Measurements from ENCODE around the gene SPAST. TPM values are rescaled to one million over a fixed set of nuclear protein-coding genes. Genes with fewer than 3 reads are reported as not detected.
"Not testable (repeated sequence)": the region's sequence is repeated elsewhere in the genome, so short reads cannot be mapped to it uniquely, and the experiment has no call there.

Gene SPAST
- polyA plus RNA-seq, 4 donors, result 27.3 to 36.4 (median 32.6) TPM

DNA sequence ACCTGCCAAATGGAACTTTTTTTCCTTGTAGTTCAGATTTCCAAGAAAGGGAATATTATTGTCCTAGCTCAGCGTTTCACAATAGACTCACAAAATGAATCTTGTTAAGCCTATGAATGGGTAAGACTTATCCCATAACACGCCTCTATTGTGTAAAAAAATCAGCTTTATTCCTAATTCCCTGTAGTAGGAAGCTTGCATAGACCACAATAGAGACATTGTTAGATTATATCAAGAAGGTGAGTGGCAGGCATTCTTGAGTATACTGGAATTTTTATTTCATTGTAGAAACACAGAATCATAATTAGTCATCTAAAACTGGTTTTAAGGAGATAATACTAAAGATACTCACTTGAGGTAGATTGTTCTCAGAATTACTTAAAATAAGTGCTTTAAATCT is 55.8 kb downstream of the SPAST start:
- DNase-seq (ENCODE audit: low read depth in 4 of 4, low spot score in 3 of 4), result no peak

GRCh38 chr2:32124660-32125059 is 61.3 kb downstream of the SPAST start:
- DNase-seq (ENCODE audit: low read depth in 4 of 4, low spot score in 3 of 4), result no peak

DNA sequence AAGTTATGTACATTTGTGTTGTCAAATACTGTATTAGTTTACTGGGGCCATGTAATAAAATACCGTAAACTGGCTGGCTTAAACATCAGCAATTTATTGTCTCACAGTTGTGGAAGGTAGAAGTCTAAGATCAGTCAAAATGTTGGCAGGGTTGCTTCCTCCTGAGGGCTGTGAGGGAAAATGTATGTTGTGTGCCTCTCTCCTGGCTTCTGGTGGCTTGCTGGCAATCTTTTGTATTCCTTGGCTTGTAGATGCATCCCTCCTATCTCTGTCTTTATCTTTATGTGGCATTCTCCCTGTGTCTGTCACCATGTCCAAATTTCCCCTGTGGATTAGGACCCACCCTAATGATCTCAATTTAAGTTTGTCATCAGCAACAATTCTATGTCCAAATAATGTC is 65.3 kb downstream of the SPAST start:
- no peak for DNase-seq (ENCODE audit: low read depth in 4 of 4, low spot score in 3 of 4)

- no peak for DNase-seq (ENCODE audit: low read depth in 4 of 4, low spot score in 3 of 4)
These were observed 65.7 kb downstream of the SPAST start for GRCh38 chr2:32129086-32129485.

DNA sequence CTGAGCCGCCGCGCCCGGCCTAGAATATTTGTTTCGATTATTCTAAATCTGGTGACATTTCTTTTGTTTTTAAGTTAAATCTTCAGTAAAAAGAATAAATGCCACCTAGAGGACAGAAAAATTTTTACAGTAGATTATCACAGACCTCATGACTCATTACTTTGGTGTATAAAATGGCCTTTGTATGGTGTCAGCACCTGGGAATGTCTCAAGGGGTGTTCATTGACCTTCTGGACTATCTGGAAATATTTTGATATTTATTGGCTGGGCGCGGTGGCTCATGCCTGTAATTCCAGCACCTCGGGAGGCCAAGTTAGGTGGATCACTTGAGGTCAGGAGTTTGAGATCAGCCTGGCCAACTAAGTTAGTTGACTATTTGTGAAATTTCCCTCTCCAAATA is 72.1 kb downstream of the SPAST start:
- DNase-seq (ENCODE audit: low read depth in 4 of 4, low spot score in 3 of 4), result no peak

DNA sequence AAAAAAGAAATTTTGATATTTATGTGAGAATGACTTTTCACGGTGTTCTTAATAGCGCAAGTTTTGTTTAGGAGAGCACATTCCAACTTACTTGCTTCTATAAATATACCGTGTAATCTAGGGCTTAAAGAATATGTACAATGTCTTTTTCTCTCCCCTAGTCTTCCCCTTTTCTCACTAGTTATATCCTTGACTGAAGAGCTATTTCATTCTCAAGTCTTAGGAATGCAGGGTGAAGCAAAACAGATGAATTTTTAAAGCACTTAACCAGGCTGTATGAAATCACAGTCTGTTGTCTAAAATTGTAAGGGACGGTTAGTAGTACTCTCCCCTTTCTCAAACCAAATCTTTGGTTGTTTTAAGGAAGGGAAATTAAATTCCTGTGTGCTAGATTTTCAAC is 72.7 kb downstream of the SPAST start:
- no peak for DNase-seq (ENCODE audit: low read depth in 4 of 4, low spot score in 3 of 4)

DNA sequence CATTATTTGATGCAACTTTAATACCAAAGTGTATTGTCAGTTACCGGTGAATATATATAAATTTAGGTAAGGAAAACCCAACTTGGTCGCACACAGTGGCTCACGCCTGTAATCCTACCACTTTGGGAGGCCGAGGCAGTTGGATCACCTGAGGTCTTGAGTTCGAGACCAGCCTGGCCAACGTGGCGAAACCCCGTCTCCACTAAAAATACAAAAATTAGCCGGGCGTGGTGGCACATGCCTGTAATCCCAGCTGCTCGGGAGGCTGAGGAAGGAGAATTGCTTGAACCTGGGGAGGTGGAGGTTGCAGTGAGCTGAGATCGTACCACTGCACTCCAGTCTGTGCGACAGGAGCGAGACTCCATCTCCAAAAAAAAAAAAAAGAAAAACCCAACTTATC is 88.2 kb downstream of the SPAST start:
- not testable (repeated sequence) for DNase-seq (ENCODE audit: low read depth in 4 of 4, low spot score in 3 of 4)

GRCh38 chr2:32159678-32160077 is 96.3 kb downstream of the SPAST start:
- DNase-seq (ENCODE audit: low read depth in 4 of 4, low spot score in 3 of 4), result no peak

GRCh38 chr2:32161296-32161695 is 97.9 kb downstream of the SPAST start:
- no peak for DNase-seq (ENCODE audit: low read depth in 4 of 4, low spot score in 3 of 4)

DNA sequence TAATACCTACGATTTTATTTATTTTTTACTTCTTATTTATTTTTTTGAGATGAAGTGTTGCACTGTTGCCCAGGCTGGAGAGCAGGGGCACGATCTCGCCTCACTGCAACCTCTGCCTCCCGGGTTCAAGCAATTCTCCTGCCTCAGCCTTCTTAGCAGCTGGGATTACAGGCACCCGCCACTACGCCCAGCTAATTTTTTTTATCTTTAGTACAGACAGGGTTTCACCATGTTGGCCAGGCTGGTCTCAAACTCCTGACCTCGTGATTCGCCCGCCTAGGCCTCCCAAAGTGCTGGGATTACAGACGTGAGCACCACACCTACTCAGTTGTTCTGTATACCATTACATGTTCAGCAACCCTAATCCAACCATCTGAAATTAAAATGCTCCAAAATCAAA is 100.9 kb downstream of the SPAST start:
- not testable (repeated sequence) for DNase-seq (ENCODE audit: low read depth in 4 of 4, low spot score in 3 of 4)

- DNase-seq (ENCODE audit: low read depth in 4 of 4, low spot score in 3 of 4), result not testable (repeated sequence)
These were observed 101.6 kb downstream of the SPAST start for GRCh38 chr2:32165027-32165347.

- no peak for DNase-seq (ENCODE audit: low read depth in 4 of 4, low spot score in 3 of 4)
These were observed 102.8 kb downstream of the SPAST start for GRCh38 chr2:32166115-32166574.

DNA sequence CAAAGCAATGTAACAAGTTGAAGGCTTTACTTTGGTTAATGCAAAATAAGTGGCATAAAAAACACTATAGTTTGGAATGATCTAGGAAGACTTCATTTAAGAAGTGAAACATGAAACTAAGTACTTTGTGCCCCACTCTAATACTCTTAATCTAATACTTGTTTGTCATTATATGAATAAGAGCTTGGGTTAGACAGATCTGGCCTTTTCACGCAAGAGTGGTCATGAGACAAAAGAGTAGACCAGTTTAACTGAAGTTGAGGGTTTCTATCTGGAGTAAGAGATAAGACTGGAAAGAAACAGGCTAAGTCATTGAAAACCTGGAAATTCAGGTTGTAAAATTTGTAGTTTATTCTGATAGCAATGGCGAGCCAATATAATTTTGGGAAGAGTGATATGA is 105.2 kb downstream of the SPAST start:
- DNase-seq (ENCODE audit: low read depth in 4 of 4, low spot score in 3 of 4), result no peak

- no peak for DNase-seq (ENCODE audit: low read depth in 4 of 4, low spot score in 3 of 4)
These were observed 109.5 kb downstream of the SPAST start for GRCh38 chr2:32172870-32173269.

GRCh38 chr2:32182667-32183066 is 119.3 kb downstream of the SPAST start:
- DNase-seq (ENCODE audit: low read depth in 4 of 4, low spot score in 3 of 4), result no peak

GRCh38 chr2:32189011-32189410 is 125.7 kb downstream of the SPAST start:
- no peak for DNase-seq (ENCODE audit: low read depth in 4 of 4, low spot score in 3 of 4)

DNA sequence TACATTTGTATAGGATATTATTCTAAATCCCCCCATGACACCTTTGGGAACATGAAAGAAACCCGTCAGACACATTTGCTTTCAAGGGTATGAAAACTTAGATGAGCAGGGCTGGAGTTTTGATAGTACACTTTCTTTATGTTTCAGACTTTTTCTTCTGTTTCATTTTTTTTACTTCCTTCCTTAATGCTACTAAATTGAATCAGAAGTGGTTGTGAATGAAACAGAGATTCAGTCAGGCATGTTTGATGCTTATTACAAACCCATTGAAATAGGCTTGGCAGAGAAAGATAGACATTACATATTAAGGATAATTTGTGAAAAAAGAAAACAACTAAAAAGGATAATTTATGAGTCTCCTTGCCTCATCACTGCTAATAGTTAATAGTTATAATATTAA is 129.1 kb downstream of the SPAST start:
- no peak for DNase-seq (ENCODE audit: low read depth in 4 of 4, low spot score in 3 of 4)

DNA sequence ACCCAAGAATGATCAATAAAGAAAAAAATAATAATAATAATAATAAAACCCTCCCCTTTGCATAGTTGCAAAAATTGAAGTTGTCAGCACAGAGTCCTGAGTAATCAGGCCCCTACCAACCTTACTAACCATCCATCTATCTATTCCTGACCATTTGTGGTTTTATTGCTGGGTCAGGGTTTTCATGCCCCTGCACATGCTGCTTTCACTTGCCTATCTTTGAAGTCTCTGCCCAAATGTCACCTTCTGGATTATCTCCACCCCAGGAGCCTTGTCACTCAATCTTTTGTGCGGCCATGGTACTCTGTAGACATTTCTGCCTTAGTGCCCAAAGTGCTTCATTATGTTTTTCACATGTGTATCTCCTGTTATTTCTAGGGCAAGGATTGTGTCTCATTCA is 137.5 kb downstream of the SPAST start:
- DNase-seq (ENCODE audit: low read depth in 4 of 4, low spot score in 3 of 4), result no peak

- DNase-seq (ENCODE audit: low read depth in 4 of 4, low spot score in 3 of 4), result not testable (repeated sequence)
These were observed 140.1 kb downstream of the SPAST start for GRCh38 chr2:32203428-32203827.

Other genes starting within 250 kb of the SPAST start
- 10 to 100 TPM; 29.1 to 44.0 (median 33.4) TPM for gene MEMO1, start 52.5 kb upstream of the SPAST start, polyA plus RNA-seq (ENCODE audit: insufficient read length in 4 of 4)
- 100 to 1,000 TPM in 2 of 4 donors, 10 to 100 TPM in 2; 64.2 to 119 (median 102) TPM for gene DPY30, start 23.8 kb upstream of the SPAST start, polyA plus RNA-seq (ENCODE audit: insufficient read length in 4 of 4)
- gene SLC30A6, start 102.3 kb downstream of the SPAST start, polyA plus RNA-seq (ENCODE audit: insufficient read length in 4 of 4), result 10 to 100 TPM; 24.8 to 32.7 (median 28.3) TPM
- gene NLRC4, start 201.3 kb downstream of the SPAST start, polyA plus RNA-seq (ENCODE audit: insufficient read length in 4 of 4), result 1 to 10 TPM in 2 of 4 donors, under 1 TPM in 2; 0.85 to 1.4 (median 0.94) TPM
- gene YIPF4, start 214.3 kb downstream of the SPAST start, polyA plus RNA-seq (ENCODE audit: insufficient read length in 4 of 4), result 10 to 100 TPM; 58.9 to 84.4 (median 74.8) TPM

Measured in left renal pelvis (tissue), 4 donors.